ENCODE data around the gene LUC7L2. TPM values are rescaled to one million over a fixed set of nuclear protein-coding genes. Genes with fewer than 3 reads are reported as not detected.

LUC7L2 gene
- total RNA-seq, 1 donor from 2014 or later = 87.8 TPM

DNA sequence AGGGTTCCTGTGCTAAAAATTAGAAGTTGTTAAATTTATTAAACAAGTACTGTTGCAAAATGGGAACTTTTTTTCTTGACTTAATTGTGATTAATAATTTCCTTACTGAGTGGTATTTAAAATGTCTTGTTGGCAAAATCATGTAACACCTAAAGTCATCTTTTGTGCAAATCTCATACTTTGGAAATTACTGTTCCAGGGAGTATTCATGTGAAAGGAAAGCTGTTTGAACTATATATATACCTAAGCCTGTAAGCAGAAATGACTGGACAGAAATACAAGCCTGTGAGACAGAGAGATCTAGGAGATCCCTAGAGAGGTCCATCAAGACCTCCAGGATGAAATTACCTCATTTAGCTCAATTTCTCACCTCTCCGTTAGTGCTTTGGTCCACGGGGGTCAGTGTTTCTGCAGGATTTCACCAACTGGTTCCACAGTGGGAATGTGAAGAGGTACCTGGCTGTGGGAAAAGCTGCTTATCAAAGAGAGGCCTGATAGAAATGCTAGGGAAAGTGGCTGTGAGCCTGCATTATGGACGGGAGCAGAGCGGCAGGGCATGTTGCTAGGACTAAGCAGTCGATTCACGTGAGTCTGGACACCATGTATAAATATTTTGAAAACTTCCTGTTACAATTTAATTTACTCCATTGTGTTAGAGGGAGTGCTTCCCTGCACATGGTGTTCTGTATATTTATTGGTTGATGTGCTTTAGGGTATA is 7.9 kb downstream of the LUC7L2 start:
- no peak for FAIRE-seq
- H4K20me1 ChIP-seq (ENCODE audit: insufficient read depth, low read length) = peaks cover 96% of the 10 kb centered on the region
- H3K36me3 Mint-ChIP-seq (ENCODE audit: low read depth, unreplicated experiment) = peaks cover 2% of the 10 kb centered on the region
- H3K36me3 ChIP-seq (ENCODE audit: insufficient read depth, low read length) = peaks cover 17% of the 10 kb centered on the region
- H3K4me3 ChIP-seq (ENCODE audit: insufficient read depth, low read depth, low read length) = no peak overlapping the region
- TF ChIP-seq, protein P1, sequence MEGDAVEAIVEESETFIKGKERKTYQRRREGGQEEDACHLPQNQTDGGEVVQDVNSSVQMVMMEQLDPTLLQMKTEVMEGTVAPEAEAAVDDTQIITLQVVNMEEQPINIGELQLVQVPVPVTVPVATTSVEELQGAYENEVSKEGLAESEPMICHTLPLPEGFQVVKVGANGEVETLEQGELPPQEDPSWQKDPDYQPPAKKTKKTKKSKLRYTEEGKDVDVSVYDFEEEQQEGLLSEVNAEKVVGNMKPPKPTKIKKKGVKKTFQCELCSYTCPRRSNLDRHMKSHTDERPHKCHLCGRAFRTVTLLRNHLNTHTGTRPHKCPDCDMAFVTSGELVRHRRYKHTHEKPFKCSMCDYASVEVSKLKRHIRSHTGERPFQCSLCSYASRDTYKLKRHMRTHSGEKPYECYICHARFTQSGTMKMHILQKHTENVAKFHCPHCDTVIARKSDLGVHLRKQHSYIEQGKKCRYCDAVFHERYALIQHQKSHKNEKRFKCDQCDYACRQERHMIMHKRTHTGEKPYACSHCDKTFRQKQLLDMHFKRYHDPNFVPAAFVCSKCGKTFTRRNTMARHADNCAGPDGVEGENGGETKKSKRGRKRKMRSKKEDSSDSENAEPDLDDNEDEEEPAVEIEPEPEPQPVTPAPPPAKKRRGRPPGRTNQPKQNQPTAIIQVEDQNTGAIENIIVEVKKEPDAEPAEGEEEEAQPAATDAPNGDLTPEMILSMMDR (IDR thresholded peaks at IDR 0.05; ENCODE audit: insufficient read depth, low read depth, low read length) = no peak
- DNase-seq (ENCODE audit: low read depth) = no peak
- H3K27ac Mint-ChIP-seq (ENCODE audit: unreplicated experiment) = no peak overlapping the region
- no peaks in the 10 kb centered on the region for H3K9me3 ChIP-seq (ENCODE audit: insufficient read depth, low read depth, low read length)
- no peak overlapping the region for H3K27ac ChIP-seq (ENCODE audit: low read depth, low read length)
- peaks cover 100% of the 10 kb centered on the region for H3K79me2 ChIP-seq (ENCODE audit: insufficient read depth, low read length)
- H2AFZ ChIP-seq (ENCODE audit: low read depth, low read length) = no peak overlapping the region
- H3K4me1 Mint-ChIP-seq (ENCODE audit: low read depth, unreplicated experiment) = peaks cover 35% of the 10 kb centered on the region
- no peaks in the 10 kb centered on the region for H3K9me3 Mint-ChIP-seq (ENCODE audit: unreplicated experiment)
- no peaks in the 10 kb centered on the region for H3K27me3 Mint-ChIP-seq (ENCODE audit: low read depth, unreplicated experiment)
- no peak overlapping the region for H3K4me2 ChIP-seq (ENCODE audit: low read length)
- no peaks in the 10 kb centered on the region for H3K27me3 ChIP-seq (ENCODE audit: insufficient read depth, low read length)
- peaks cover under 1% of the 10 kb centered on the region for H3K4me1 ChIP-seq (ENCODE audit: insufficient read depth, low read length)
- no peak overlapping the region for H3K9ac ChIP-seq (ENCODE audit: low read length)
- H3K4me3 Mint-ChIP-seq (ENCODE audit: unreplicated experiment) = no peak overlapping the region

- peaks cover 2% of the 10 kb centered on the region for H3K36me3 Mint-ChIP-seq (ENCODE audit: low read depth, unreplicated experiment)
- no peak overlapping the region for H2AFZ ChIP-seq (ENCODE audit: low read depth, low read length)
- peaks cover 16% of the 10 kb centered on the region for H3K36me3 ChIP-seq (ENCODE audit: insufficient read depth, low read length)
- H3K27ac ChIP-seq (ENCODE audit: low read depth, low read length) = no peak overlapping the region
- TF ChIP-seq, protein P1 (IDR thresholded peaks at IDR 0.05; ENCODE audit: insufficient read depth, low read depth, low read length) = no peak
- no peak for TF ChIP-seq EZH2 (IDR thresholded peaks at IDR 0.05; ENCODE audit: insufficient read depth, low read length)
- H3K4me3 ChIP-seq (ENCODE audit: insufficient read depth, low read depth, low read length) = no peak overlapping the region
- H3K4me1 ChIP-seq (ENCODE audit: insufficient read depth, low read length) = no peaks in the 10 kb centered on the region
- no peaks in the 10 kb centered on the region for H3K27me3 ChIP-seq (ENCODE audit: insufficient read depth, low read length)
- peaks cover 29% of the 10 kb centered on the region for H3K4me1 Mint-ChIP-seq (ENCODE audit: low read depth, unreplicated experiment)
- H3K9me3 Mint-ChIP-seq (ENCODE audit: unreplicated experiment) = no peaks in the 10 kb centered on the region
- H3K27ac Mint-ChIP-seq (ENCODE audit: unreplicated experiment) = no peak overlapping the region
- no peaks in the 10 kb centered on the region for H3K9me3 ChIP-seq (ENCODE audit: insufficient read depth, low read depth, low read length)
- FAIRE-seq (no peak), DNase-seq (ENCODE audit: low read depth) (no peak)
- H4K20me1 ChIP-seq (ENCODE audit: insufficient read depth, low read length) = peaks cover 92% of the 10 kb centered on the region
- no peaks in the 10 kb centered on the region for H3K27me3 Mint-ChIP-seq (ENCODE audit: low read depth, unreplicated experiment)
- H3K4me3 Mint-ChIP-seq (ENCODE audit: unreplicated experiment) = no peak overlapping the region
- no peak overlapping the region for H3K9ac ChIP-seq (ENCODE audit: low read length)
- H3K4me2 ChIP-seq (ENCODE audit: low read length) = no peak overlapping the region
- peaks cover 100% of the 10 kb centered on the region for H3K79me2 ChIP-seq (ENCODE audit: insufficient read depth, low read length)
These were observed 10.7 kb downstream of the LUC7L2 start for GRCh38 chr7:139370301-139370942.

DNA sequence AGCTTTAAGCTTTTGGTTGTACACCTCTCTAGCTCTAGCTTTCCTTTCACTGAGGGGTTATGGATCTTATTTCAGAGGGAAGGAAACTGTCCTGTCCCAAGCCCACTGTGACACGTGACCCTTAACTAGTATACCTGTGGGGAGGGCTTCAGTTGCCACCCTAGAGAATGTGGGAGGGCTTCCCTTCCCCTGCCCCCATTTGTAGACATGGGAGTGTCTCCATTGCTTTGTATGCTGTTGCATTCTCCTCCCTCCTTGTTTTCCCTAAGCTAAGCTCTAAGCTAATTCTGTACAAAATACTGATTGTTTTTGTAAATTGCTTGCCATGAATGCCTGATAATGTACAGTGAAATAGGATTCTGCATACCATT is 11.2 kb downstream of the LUC7L2 start:
- Histone ChIP-seq H3K4me2 (ENCODE audit: low read length) (no peak overlapping the region), H3K9ac (ENCODE audit: low read length) (no peak overlapping the region), H3K27me3 (ENCODE audit: insufficient read depth, low read length) (no peaks in the 10 kb centered on the region), H3K4me1 (ENCODE audit: insufficient read depth, low read length) (no peaks in the 10 kb centered on the region), H3K4me3 (ENCODE audit: insufficient read depth, low read depth, low read length) (no peak overlapping the region), H4K20me1 (ENCODE audit: insufficient read depth, low read length) (peaks cover 92% of the 10 kb centered on the region), H3K79me2 (ENCODE audit: insufficient read depth, low read length) (peaks cover 100% of the 10 kb centered on the region), H3K9me3 (ENCODE audit: insufficient read depth, low read depth, low read length) (no peaks in the 10 kb centered on the region), H3K36me3 (ENCODE audit: insufficient read depth, low read length) (peaks cover 15% of the 10 kb centered on the region), H3K27ac (ENCODE audit: low read depth, low read length) (no peak overlapping the region), H2AFZ (ENCODE audit: low read depth, low read length) (no peak overlapping the region)
- TF ChIP-seq, protein P1 (IDR thresholded peaks at IDR 0.05; ENCODE audit: insufficient read depth, low read depth, low read length) = no peak
- no peak for TF ChIP-seq EZH2 (IDR thresholded peaks at IDR 0.05; ENCODE audit: insufficient read depth, low read length)
- Mint-ChIP-seq H3K4me3 (ENCODE audit: unreplicated experiment) (no peak overlapping the region), H3K4me1 (ENCODE audit: low read depth, unreplicated experiment) (peaks cover 24% of the 10 kb centered on the region), H3K9me3 (ENCODE audit: unreplicated experiment) (no peaks in the 10 kb centered on the region), H3K27ac (ENCODE audit: unreplicated experiment) (no peak overlapping the region), H3K36me3 (ENCODE audit: low read depth, unreplicated experiment) (peaks cover 2% of the 10 kb centered on the region), H3K27me3 (ENCODE audit: low read depth, unreplicated experiment) (no peaks in the 10 kb centered on the region)
- FAIRE-seq (no peak), DNase-seq (ENCODE audit: low read depth) (no peak)
